Duodenal mucosa (tissue), 2 donors: ENCODE results near the gene JAK1.
"Not testable (repeated sequence)": the region's sequence is repeated elsewhere in the genome, so short reads cannot be mapped to it uniquely, and the experiment has no call there.

Experiments used
- H3K27ac ChIP-seq: one replicate; pipeline ENCODE4 v1.7.0; 2013; ENCODE audit warnings: low read depth, low read length
- H3K27me3 ChIP-seq, 2 donors: one replicate each; pipeline ENCODE4 v1.7.0; 2013; ENCODE audit warnings: low read length in 2 of 2, control low read depth in 1 of 2; ENCODE audit not compliant: insufficient read depth in 2 of 2, control insufficient read depth in 1 of 2
- H3K36me3 ChIP-seq, 2 donors: one replicate each; pipeline ENCODE4 v1.7.0; 2013; ENCODE audit warnings: low read length in 2 of 2, control low read depth in 1 of 2; ENCODE audit not compliant: insufficient read depth in 2 of 2, control insufficient read depth in 1 of 2
- H3K4me1 ChIP-seq, 2 donors: one replicate each; pipeline ENCODE4 v1.7.0; 2013; ENCODE audit warnings: low read length in 2 of 2, control low read depth in 1 of 2; ENCODE audit not compliant: insufficient read depth in 2 of 2, control insufficient read depth in 1 of 2
- H3K4me3 ChIP-seq, 2 donors: one replicate each; pipeline ENCODE4 v1.7.0; 2013; ENCODE audit warnings: low read length in 2 of 2, low read depth in 1 of 2
- H3K9ac ChIP-seq, 2 donors: one replicate each; pipeline ENCODE4 v1.7.0; 2013; ENCODE audit warnings: low read length in 2 of 2, low read depth in 1 of 2
- H3K9me3 ChIP-seq, 2 donors: one replicate each; pipeline ENCODE4 v1.7.0; 2013; ENCODE audit warnings: low read length in 2 of 2, control low read depth in 1 of 2; ENCODE audit not compliant: control insufficient read depth in 1 of 2

JAK1 gene

DNA sequence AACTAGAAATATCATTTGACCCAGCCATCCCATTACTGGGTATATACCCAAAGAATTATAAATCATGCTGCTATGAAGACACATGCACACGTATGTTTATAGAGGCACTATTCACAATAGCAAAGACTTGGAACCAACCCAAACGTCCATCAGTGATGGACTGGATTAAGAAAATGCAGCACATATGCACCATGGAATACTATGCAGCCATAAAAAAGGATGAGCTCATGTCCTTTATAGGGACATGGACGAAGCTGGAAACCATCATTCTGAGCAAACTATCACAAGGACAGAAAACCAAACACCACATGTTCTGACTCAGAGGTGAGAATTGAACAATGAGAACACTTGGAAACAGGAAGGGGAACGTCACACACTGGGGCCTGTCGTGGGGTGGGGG, 149.0 kb downstream of the JAK1 start:
- peaks cover 0 to 13% of the 10 kb centered on the region in 2 donors for H3K36me3 ChIP-seq
- not testable (repeated sequence) for H3K9ac ChIP-seq, H3K4me1 ChIP-seq, H3K4me3 ChIP-seq, H3K27me3 ChIP-seq, H3K9me3 ChIP-seq, H3K27ac ChIP-seq

DNA sequence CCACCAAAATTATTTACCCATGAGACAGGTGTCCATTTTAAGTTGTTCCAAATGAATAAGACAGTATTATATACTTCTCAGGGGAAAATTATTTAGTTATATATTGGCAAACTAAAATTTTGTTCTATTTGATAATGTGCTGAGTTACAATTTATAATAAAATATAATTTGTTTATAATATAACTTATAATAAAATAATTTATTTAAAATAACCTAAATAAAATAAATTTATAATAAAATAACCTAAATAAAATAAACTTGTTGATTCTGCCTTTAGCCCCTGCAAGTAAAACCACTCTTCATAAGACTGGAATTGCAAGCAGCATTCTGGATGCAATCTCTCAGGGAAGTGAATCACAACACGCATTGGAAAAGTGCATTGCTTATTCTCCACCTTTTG, 151.9 kb downstream of the JAK1 start:
- no peaks in the 10 kb centered on the region for H3K4me1 ChIP-seq

DNA sequence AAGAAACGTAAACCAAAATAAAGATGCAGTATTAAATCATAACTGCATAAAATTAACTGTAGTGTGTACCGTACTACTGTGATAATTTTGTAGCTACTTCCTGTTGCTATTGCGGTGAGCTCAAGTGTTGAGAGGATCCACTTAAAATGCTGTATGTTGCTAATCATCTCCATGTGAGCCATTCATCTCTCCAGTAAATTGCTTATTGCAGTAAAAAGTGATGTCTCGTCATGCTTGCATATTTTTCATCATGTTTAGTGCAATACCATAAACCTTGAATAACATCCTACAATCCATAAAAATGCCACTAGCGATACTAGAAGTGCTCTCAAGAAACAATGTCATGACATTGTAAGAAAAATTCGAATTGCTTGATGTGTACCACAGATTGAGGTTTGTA, 155.2 kb downstream of the JAK1 start:
- Histone ChIP-seq H3K27ac (no peak overlapping the region), H3K9ac (no peak overlapping the region), H3K27me3 (no peaks in the 10 kb centered on the region), H3K36me3 (peaks cover 8 to 25% of the 10 kb centered on the region in 2 donors), H3K9me3 (no peaks in the 10 kb centered on the region), H3K4me1 (no peaks in the 10 kb centered on the region), H3K4me3 (no peak overlapping the region)

More for the DNA sequence above, 151.9 kb downstream of the JAK1 start:
- H3K36me3 ChIP-seq: peaks cover 4 to 27% of the 10 kb centered on the region in 2 donors
- H3K9me3 ChIP-seq: no peaks in the 10 kb centered on the region
- H3K27me3 ChIP-seq: no peaks in the 10 kb centered on the region
- no peak overlapping the region for H3K9ac ChIP-seq
- H3K4me3 ChIP-seq: no peak overlapping the region
- H3K27ac ChIP-seq: no peak overlapping the region

DNA sequence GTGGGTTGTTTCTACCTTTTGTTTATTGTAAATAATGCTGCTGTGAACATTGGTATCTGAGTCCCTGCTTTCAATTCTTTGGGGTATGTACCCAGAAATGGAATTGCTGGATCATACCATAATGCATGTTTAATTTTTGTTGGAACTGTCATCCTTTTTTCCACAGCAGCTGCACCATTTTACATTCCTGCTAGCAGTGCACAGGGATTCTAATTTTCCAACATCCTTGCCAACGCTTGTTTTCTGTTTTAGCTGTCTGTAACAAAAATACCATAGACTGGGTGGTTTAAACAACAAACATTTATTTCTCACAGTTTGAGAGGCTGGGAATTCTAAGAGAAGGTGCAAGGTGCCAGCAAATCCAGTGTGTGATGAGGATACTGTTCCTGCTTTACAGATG, 156.3 kb downstream of the JAK1 start:
- Histone ChIP-seq H3K9me3 (no peaks in the 10 kb centered on the region), H3K27ac (no peak overlapping the region), H3K9ac (no peak overlapping the region), H3K4me1 (no peaks in the 10 kb centered on the region), H3K4me3 (no peak overlapping the region), H3K36me3 (peaks cover 8 to 22% of the 10 kb centered on the region in 2 donors), H3K27me3 (no peaks in the 10 kb centered on the region)

DNA sequence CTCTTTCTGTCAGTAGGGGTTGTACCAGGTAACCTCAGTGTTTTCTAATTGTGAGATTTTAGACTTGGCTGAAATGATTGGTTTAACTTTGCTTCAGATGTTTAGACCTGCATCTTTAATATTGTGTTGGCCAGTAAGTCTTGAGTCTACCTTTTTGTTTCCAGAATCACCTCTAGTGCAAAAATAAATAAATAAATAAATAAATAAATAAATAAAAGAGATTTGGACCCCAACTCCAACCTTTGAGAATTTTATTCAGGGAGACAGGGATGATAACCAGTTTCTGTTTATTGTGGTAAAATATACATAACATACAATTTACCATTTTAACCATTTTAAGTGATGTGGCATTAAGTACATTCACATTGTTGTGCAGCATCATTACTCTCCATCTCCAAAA, 157.0 kb downstream of the JAK1 start:
- no peaks in the 10 kb centered on the region for H3K9me3 ChIP-seq
- no peak overlapping the region for H3K4me3 ChIP-seq

DNA sequence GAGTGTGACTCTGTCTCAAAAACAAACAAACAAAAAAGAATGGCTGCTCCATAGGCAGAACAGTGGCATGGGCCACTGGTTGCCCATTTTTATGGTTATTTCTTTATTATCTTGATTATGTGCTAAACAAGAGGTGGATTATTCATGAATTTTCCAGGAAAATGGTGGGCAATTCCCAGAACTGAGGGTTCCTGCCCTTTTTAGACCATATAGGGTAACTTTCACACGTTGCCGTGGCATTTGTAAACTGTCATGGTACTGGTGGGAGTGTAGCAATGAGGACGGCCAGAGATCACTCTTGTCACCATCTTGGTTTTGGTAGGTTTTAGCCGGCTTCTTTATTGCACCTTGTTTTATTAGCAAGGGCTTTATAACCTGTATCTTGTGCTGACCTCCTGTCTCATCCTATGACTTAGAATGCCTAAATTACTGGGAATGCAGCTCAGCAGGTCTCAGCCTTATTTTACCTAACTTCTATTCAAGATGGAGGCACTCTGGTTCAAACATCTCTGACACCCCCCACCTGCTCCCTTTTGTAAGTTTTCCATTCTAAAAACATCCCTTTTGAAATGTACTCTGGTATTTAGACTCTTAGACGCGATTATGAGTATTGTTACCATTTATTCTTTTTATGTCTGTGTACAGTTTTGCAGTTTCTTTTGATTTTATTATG, 164.4 kb downstream of the JAK1 start:
- H3K4me1 ChIP-seq: no peaks in the 10 kb centered on the region
- H3K9ac ChIP-seq: no peak overlapping the region
- H3K4me3 ChIP-seq: no peak overlapping the region
- H3K36me3 ChIP-seq: peaks cover under 1 to 5% of the 10 kb centered on the region in 2 donors
- H3K27ac ChIP-seq: no peak overlapping the region
- H3K27me3 ChIP-seq: no peaks in the 10 kb centered on the region
- no peaks in the 10 kb centered on the region for H3K9me3 ChIP-seq

More for the DNA sequence above, 157.0 kb downstream of the JAK1 start:
- no peaks in the 10 kb centered on the region for H3K27me3 ChIP-seq
- no peaks in the 10 kb centered on the region for H3K4me1 ChIP-seq
- peaks cover 8 to 26% of the 10 kb centered on the region in 2 donors for H3K36me3 ChIP-seq
- no peak overlapping the region for H3K9ac ChIP-seq
- H3K27ac ChIP-seq: no peak overlapping the region

DNA sequence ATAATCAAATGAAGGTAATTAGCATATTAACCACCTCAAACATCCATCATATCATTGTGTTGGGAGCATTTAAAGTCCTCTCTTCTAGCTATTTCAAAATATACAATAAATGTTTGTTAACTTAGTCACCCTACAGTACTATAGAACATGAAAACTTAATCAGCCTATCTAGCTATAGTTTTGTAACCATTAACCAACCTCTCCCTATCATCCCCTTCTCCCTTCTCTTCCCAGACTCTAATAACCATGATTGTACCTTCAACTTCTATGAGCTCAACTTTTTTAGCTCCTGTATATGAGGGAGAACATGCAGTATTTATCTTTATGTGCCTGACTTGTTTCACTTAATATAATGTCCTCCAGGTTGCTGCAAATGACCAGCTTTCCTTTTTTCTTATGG, 167.5 kb downstream of the JAK1 start:
- Histone ChIP-seq H3K9ac (no peak overlapping the region), H3K4me1 (no peaks in the 10 kb centered on the region), H3K9me3 (no peaks in the 10 kb centered on the region), H3K36me3 (no peaks in the 10 kb centered on the region), H3K27me3 (no peaks in the 10 kb centered on the region), H3K27ac (no peak overlapping the region), H3K4me3 (no peak overlapping the region)

DNA sequence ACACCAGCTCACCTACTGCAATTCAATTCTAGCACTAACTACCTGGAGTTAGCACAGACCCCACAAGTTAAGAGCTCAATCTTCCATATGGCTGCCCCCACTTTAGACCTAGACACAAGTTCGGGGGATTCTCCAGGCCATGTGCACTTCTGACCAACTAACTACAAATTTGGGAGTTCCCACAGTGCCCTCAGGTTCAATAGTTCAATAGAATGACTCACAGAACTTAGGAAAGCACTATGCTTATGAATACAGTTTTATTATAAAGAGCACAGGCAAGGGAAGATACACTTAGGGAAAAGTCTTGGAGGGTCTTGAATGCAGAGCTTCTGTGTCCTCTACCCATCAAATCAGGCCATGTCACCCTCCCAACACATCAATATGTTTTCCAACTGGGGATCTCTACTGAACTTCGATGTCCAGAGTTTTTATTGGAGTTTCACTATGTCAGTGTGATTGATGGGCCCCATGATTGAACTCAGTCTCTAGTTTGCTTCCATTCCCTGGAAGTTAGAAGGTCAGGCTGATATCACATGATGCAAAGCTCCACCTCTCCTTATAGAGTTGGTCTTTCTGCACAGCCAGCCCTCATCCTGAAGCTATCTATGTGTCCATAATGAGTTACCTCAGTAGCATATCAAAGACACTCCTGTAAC, 175.4 kb downstream of the JAK1 start:
- H3K27ac ChIP-seq: no peak overlapping the region
- H3K27me3 ChIP-seq: no peaks in the 10 kb centered on the region
- H3K4me3 ChIP-seq: no peak overlapping the region
- H3K4me1 ChIP-seq: no peaks in the 10 kb centered on the region
- H3K9ac ChIP-seq: no peak overlapping the region
- peaks cover 9 to 13% of the 10 kb centered on the region in 2 donors for H3K9me3 ChIP-seq
- H3K36me3 ChIP-seq: peaks cover 6 to 24% of the 10 kb centered on the region in 2 donors
